HepG2 (cell line): ENCODE data around the gene MSL2. TPM values are rescaled to one million over a fixed set of nuclear protein-coding genes. Genes with fewer than 3 reads are reported as not detected.

Experiments
- ADNP ChIP-seq: sonication (generic); formaldehyde crosslinking; IDR thresholded peaks from 2 replicates; pipeline ENCODE4 v1.4.0; 2020; ENCODE audit warnings: missing genetic modification reagents
- CBX5 ChIP-seq: sonication (generic); formaldehyde crosslinking; IDR thresholded peaks from 2 replicates; pipeline ENCODE4 v1.4.0; 2020; ENCODE audit warnings: missing genetic modification reagents, borderline replicate concordance
- CC2D1A ChIP-seq: sonication (generic); formaldehyde crosslinking; IDR thresholded peaks from 2 replicates; pipeline ENCODE4 v1.8.1; 2023; ENCODE audit warnings: mild to moderate bottlenecking, missing genetic modification reagents
- HOXA7 ChIP-seq: sonication (generic); formaldehyde crosslinking; IDR thresholded peaks from 2 replicates; pipeline ENCODE4 v1.8.1; 2022; ENCODE audit warnings: mild to moderate bottlenecking, missing genetic modification reagents, moderate library complexity
- NFIB ChIP-seq: sonication (generic); formaldehyde crosslinking; IDR thresholded peaks from 2 replicates; pipeline ENCODE4 v1.9.0; 2021; ENCODE audit warnings: missing genetic modification reagents, mild to moderate bottlenecking, borderline replicate concordance
- NKX3-1 ChIP-seq: sonication (generic); formaldehyde crosslinking; IDR thresholded peaks from 2 replicates; pipeline ENCODE4 v1.5.0; 2020; ENCODE audit warnings: missing genetic modification reagents
- NR2F1 ChIP-seq, 2 experiments: fragments of 450-650 bp in 1 of 2; formaldehyde crosslinking in 1 of 2; IDR thresholded peaks; 2 replicates each; pipeline versions ENCODE4 v1.5.0 to v1.6.1; 2016 to 2020; ENCODE audit warnings: mild to moderate bottlenecking in 1 of 2, missing compliant biosample characterization in 1 of 2, missing genetic modification reagents in 1 of 2, moderate library complexity in 1 of 2
- NR2F2 ChIP-seq: IDR thresholded peaks from 2 replicates; pipeline ENCODE4 v1.6.1; 2012; ENCODE audit warnings: low read depth, inconsistent platforms, borderline replicate concordance
- TBP ChIP-seq: sonication (generic); formaldehyde crosslinking; IDR thresholded peaks from 2 replicates; pipeline ENCODE4 v1.5.0; 2020; ENCODE audit warnings: missing genetic modification reagents
- TEAD2 ChIP-seq: sonication (generic); formaldehyde crosslinking; IDR thresholded peaks from 2 replicates; pipeline ENCODE4 v1.9.0; 2021; ENCODE audit warnings: missing genetic modification reagents
- ZNF251 ChIP-seq: sonication (generic); formaldehyde crosslinking; IDR thresholded peaks from 2 replicates; pipeline ENCODE4 v1.9.0; 2021; ENCODE audit warnings: mild to moderate bottlenecking, missing genetic modification reagents
- ZNF431 ChIP-seq: sonication (generic); formaldehyde crosslinking; IDR thresholded peaks from 2 replicates; pipeline ENCODE4 v1.9.0; 2022; ENCODE audit warnings: missing genetic modification reagents, low read depth, mild to moderate bottlenecking, borderline replicate concordance
- ZNF704 ChIP-seq: sonication (generic); formaldehyde crosslinking; IDR thresholded peaks from 2 replicates; pipeline ENCODE4 v1.8.1; 2023; ENCODE audit warnings: mild to moderate bottlenecking, inconsistent platforms, moderate library complexity, missing genetic modification reagents, borderline replicate concordance
- polyA plus RNA-seq, 8 experiments: library from polyadenylated mRNA; depleted of rRNA in 3 of 8; stranded (reverse) in 7 of 8; unstranded in 1 of 8; fragments of >200 nt; fragmentation: Illumina TruSeq in 4 of 8; extraction: Trizol in 4 of 8; gene quantifications; 2 replicates each; pipeline versions ENCODE4 v1.2.1 to v1.2.3, GENCODE V29; 2011 to 2016; ENCODE audit warnings: low read depth in 4 of 8, missing spikeins in 1 of 8, mixed read lengths in 1 of 8; ENCODE audit not compliant: insufficient read depth in 1 of 8
- total RNA-seq, 5 experiments: library from RNA; depleted of rRNA; stranded (reverse); fragments of >200 nt; fragmentation: Illumina TruSeq; extraction: Trizol; gene quantifications; 2 replicates each; pipeline ENCODE4 v1.2.3, GENCODE V29; 2016; ENCODE audit warnings: low read depth in 1 of 5
- TF ChIP-seq, protein P1 (sequence below): sonication (generic); formaldehyde crosslinking; IDR thresholded peaks from 2 replicates; pipeline ENCODE4 v1.4.0; 2020; ENCODE audit warnings: missing genetic modification reagents
- TF ChIP-seq, protein P2 (sequence below): sonication (generic); formaldehyde crosslinking; IDR thresholded peaks from 2 replicates; pipeline ENCODE4 v1.4.0; 2020; ENCODE audit warnings: missing genetic modification reagents, borderline replicate concordance
- TF ChIP-seq, protein P3 (sequence below): sonication (generic); formaldehyde crosslinking; conservative IDR thresholded peaks from 2 replicates; pipeline ENCODE4 v1.4.0; 2020; ENCODE audit warnings: missing genetic modification reagents

MSL2 gene
- total and polyA plus RNA-seq, 2 of the 13 experiments (the other 11 are each of a cell fraction or from before 2014, with no cell fraction given), result 6.9 to 11.7 TPM

DNA sequence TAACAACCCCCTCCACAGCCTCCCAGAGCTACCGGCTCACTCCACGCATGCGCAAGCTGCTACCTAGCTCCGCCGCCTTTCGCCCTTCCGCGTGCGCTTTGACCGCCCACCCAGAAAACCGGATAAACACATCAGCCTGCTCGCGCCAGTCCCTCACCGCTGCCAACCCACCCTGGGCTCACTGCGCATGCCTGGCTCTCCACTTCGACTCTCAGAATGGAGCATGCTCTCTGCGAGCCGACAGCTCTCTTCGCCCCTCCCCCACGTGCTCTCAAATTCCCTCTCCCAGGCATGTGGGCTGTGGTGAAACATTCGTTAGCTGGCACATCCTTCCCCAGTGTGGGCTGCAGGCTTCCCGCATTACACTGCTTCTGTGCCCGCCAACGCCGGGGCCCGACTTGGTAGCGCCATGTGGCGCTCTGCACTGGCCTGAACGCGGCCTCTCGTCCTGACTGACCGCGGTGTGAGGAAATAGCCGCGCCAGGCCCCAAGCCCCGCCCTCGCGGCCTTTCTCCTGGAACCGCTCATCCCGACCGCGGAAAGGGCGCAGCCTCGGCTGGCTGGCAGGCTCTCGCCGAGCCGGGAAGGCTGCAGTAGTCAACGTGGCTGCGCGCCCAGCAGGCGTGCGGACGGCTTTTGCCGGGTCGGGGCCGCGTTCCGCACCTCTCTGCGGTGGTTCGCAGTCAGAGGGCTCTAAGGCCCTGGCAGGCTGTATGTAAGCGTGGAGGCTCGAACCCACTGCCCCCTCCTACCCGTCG is 445 bp upstream of the MSL2 start (continued):
- TF ChIP-seq NR2F2 (no peak; the same call in 1 of the 2 replicates), ZNF431 (CRISPR knock-in tag) (no peak; the same call in none of the 2 replicates), NKX3-1 (peak; percentile 96), TEAD2 (CRISPR knock-in tag) (peak; percentile 96), NFIB (CRISPR knock-in tag) (no peak), HOXA7 (no peak; the same call in 1 of the 2 replicates), CBX5 (CRISPR knock-in tag) (peak; percentile 86; the same call in 1 of the 2 replicates), ZNF251 (0 out of 2 replicates have a peak, but pooled peaks have one; percentile 36), ZNF704 (peak; percentile 98), ADNP (CRISPR knock-in tag) (peak; percentile 13; the same call in 1 of the 2 replicates), CC2D1A (CRISPR knock-in tag) (peak; percentile 98), TBP (CRISPR knock-in tag) (peak; percentile 93; the same call in 1 of the 2 replicates), NR2F1 (CRISPR knock-in tag; IDR thresholded peaks at IDR 0.05) (peak in 1 of 2 experiments; percentile 85; a peak in 3 of 4 replicates)
- TF ChIP-seq, protein P1, sequence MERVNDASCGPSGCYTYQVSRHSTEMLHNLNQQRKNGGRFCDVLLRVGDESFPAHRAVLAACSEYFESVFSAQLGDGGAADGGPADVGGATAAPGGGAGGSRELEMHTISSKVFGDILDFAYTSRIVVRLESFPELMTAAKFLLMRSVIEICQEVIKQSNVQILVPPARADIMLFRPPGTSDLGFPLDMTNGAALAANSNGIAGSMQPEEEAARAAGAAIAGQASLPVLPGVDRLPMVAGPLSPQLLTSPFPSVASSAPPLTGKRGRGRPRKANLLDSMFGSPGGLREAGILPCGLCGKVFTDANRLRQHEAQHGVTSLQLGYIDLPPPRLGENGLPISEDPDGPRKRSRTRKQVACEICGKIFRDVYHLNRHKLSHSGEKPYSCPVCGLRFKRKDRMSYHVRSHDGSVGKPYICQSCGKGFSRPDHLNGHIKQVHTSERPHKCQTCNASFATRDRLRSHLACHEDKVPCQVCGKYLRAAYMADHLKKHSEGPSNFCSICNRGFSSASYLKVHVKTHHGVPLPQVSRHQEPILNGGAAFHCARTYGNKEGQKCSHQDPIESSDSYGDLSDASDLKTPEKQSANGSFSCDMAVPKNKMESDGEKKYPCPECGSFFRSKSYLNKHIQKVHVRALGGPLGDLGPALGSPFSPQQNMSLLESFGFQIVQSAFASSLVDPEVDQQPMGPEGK (CRISPR knock-in tag), result peak; percentile 69
- TF ChIP-seq, protein P2, sequence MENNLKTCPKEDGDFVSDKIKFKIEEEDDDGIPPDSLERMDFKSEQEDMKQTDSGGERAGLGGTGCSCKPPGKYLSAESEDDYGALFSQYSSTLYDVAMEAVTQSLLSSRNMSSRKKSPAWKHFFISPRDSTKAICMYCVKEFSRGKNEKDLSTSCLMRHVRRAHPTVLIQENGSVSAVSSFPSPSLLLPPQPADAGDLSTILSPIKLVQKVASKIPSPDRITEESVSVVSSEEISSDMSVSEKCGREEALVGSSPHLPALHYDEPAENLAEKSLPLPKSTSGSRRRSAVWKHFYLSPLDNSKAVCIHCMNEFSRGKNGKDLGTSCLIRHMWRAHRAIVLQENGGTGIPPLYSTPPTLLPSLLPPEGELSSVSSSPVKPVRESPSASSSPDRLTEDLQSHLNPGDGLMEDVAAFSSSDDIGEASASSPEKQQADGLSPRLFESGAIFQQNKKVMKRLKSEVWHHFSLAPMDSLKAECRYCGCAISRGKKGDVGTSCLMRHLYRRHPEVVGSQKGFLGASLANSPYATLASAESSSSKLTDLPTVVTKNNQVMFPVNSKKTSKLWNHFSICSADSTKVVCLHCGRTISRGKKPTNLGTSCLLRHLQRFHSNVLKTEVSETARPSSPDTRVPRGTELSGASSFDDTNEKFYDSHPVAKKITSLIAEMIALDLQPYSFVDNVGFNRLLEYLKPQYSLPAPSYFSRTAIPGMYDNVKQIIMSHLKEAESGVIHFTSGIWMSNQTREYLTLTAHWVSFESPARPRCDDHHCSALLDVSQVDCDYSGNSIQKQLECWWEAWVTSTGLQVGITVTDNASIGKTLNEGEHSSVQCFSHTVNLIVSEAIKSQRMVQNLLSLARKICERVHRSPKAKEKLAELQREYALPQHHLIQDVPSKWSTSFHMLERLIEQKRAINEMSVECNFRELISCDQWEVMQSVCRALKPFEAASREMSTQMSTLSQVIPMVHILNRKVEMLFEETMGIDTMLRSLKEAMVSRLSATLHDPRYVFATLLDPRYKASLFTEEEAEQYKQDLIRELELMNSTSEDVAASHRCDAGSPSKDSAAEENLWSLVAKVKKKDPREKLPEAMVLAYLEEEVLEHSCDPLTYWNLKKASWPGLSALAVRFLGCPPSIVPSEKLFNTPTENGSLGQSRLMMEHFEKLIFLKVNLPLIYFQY (CRISPR knock-in tag), result peak; percentile 78; the same call in 1 of the 2 replicates
- TF ChIP-seq, protein P3, sequence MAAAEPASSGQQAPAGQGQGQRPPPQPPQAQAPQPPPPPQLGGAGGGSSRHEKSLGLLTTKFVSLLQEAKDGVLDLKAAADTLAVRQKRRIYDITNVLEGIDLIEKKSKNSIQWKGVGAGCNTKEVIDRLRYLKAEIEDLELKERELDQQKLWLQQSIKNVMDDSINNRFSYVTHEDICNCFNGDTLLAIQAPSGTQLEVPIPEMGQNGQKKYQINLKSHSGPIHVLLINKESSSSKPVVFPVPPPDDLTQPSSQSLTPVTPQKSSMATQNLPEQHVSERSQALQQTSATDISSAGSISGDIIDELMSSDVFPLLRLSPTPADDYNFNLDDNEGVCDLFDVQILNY (CRISPR knock-in tag), result 0 out of 2 replicates have a peak, but pooled peaks have one; percentile 9
